ENCODE results near the gene ZNF639. TPM values are rescaled to one million over a fixed set of nuclear protein-coding genes. Genes with fewer than 3 reads are reported as not detected.

The ZNF639 gene
- total and polyA plus RNA-seq, 2 experiments from 2014 or later, result 33.6 to 62.8 TPM

DNA sequence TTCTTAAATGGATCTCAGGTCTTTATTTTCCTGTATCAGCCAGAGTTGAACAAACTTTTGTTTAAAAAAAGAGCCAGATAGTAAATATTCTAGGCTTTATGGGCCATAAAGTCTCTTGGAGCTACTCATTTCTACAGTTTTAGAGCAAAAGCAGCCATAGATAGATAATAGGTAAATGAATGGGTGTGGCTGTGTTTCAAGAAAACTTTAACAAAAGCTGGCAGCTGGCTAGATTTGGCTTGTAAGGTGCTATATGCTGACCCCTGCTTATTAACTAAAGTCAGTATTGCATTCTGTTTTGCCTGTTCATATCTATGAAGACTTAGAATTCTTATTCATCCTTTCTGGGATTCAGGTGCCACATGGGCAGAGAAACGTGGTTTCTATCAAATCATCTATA lies 53.6 kb downstream of the ZNF639 start:
- Mint-ChIP-seq H3K27ac (no peak overlapping the region), H3K27me3 (ENCODE audit: insufficient read depth, low read depth, poor library complexity) (peaks cover 2% of the 10 kb centered on the region), H3K4me3 (no peak overlapping the region), H3K36me3 (ENCODE audit: low read depth) (peaks cover 19% of the 10 kb centered on the region; the same call in 2 of the 3 replicates), H3K4me1 (no peaks in the 10 kb centered on the region), H3K9me3 (no peaks in the 10 kb centered on the region)
- Histone ChIP-seq H3K36me3 (ENCODE audit: insufficient read depth) (peaks cover 12% of the 10 kb centered on the region; the same call in 1 of the 2 replicates), H3K9me2 (ENCODE audit: insufficient read depth) (no peaks in the 10 kb centered on the region), H3K27me3 (ENCODE audit: insufficient read depth) (no peaks in the 10 kb centered on the region), H3K27ac (ENCODE audit: low read depth) (no peak overlapping the region), H3K4me1 (ENCODE audit: insufficient read depth) (no peaks in the 10 kb centered on the region), H3K4me2 (no peak overlapping the region), H3K4me3 (no peak overlapping the region), H3F3A (replicated peaks; ENCODE audit: low read depth) (no peaks in the 10 kb centered on the region), H3K79me2 (replicated peaks; ENCODE audit: insufficient read depth) (no peaks in the 10 kb centered on the region), H2AFZ (no peak overlapping the region), H4K20me1 (replicated peaks; ENCODE audit: insufficient read depth) (no peaks in the 10 kb centered on the region)
- DNase-seq (ENCODE audit: low spot score) (no peak), ATAC-seq (no peak)
- TF ChIP-seq EZH2 (IDR thresholded peaks at IDR 0.05; ENCODE audit: low read depth, unreplicated experiment) (no peak), ZNF331 (CRISPR knock-in tag; IDR thresholded peaks at IDR 0.05; ENCODE audit: low read depth) (no peak), NANOG (IDR thresholded peaks at IDR 0.05; ENCODE audit: borderline replicate concordance) (no peak), ZNF114 (CRISPR knock-in tag; IDR thresholded peaks at IDR 0.05) (no peak), POLR2AphosphoS5 (IDR thresholded peaks at IDR 0.05; ENCODE audit: low read depth) (no peak), EZH2phosphoT487 (IDR thresholded peaks at IDR 0.05; ENCODE audit: unreplicated experiment) (no peak), STAT1 (IDR thresholded peaks at IDR 0.05; ENCODE audit: unreplicated experiment) (no peak), JUNB (IDR thresholded peaks at IDR 0.05; ENCODE audit: unreplicated experiment) (no peak), REST (IDR thresholded peaks at IDR 0.05; ENCODE audit: unreplicated experiment) (no peak), CREB1 (CRISPR knock-in tag; IDR thresholded peaks at IDR 0.05; ENCODE audit: low read depth) (no peak)
- TF ChIP-seq, protein P1, sequence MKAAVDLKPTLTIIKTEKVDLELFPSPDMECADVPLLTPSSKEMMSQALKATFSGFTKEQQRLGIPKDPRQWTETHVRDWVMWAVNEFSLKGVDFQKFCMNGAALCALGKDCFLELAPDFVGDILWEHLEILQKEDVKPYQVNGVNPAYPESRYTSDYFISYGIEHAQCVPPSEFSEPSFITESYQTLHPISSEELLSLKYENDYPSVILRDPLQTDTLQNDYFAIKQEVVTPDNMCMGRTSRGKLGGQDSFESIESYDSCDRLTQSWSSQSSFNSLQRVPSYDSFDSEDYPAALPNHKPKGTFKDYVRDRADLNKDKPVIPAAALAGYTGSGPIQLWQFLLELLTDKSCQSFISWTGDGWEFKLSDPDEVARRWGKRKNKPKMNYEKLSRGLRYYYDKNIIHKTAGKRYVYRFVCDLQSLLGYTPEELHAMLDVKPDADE (IDR thresholded peaks at IDR 0.05), result no peak
- TF ChIP-seq, protein P2, sequence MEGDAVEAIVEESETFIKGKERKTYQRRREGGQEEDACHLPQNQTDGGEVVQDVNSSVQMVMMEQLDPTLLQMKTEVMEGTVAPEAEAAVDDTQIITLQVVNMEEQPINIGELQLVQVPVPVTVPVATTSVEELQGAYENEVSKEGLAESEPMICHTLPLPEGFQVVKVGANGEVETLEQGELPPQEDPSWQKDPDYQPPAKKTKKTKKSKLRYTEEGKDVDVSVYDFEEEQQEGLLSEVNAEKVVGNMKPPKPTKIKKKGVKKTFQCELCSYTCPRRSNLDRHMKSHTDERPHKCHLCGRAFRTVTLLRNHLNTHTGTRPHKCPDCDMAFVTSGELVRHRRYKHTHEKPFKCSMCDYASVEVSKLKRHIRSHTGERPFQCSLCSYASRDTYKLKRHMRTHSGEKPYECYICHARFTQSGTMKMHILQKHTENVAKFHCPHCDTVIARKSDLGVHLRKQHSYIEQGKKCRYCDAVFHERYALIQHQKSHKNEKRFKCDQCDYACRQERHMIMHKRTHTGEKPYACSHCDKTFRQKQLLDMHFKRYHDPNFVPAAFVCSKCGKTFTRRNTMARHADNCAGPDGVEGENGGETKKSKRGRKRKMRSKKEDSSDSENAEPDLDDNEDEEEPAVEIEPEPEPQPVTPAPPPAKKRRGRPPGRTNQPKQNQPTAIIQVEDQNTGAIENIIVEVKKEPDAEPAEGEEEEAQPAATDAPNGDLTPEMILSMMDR (conservative IDR thresholded peaks at IDR 0.05; ENCODE audit: low read depth in 2 of 2), result no peak

Other genes starting within 250 kb of the ZNF639 start
- 12.3 and 13.4 TPM in 2 replicates for gene PIK3CA, start 174.7 kb upstream of the ZNF639 start, total RNA-seq (2014; rRNA removed; shearing (Covaris generic))
- gene PIK3CA, start 174.7 kb upstream of the ZNF639 start, polyA plus RNA-seq (2016; fragmentation: Nextera tagmentation; extraction: Ambion mirVana), result 5.0 and 5.1 TPM in 2 replicates
- 0.58 and 1.3 TPM in 2 replicates for gene KCNMB3, start 71.9 kb upstream of the ZNF639 start, total RNA-seq (2014; rRNA removed; shearing (Covaris generic))
- 3.3 and 3.8 TPM in 2 replicates for gene KCNMB3, start 71.9 kb upstream of the ZNF639 start, polyA plus RNA-seq (2016; fragmentation: Nextera tagmentation; extraction: Ambion mirVana)
- gene MFN1, start 24.7 kb downstream of the ZNF639 start, total RNA-seq (2014; rRNA removed; shearing (Covaris generic)), result 31.4 and 36.2 TPM in 2 replicates
- 12.6 and 16.1 TPM in 2 replicates for gene MFN1, start 24.7 kb downstream of the ZNF639 start, polyA plus RNA-seq (2016; fragmentation: Nextera tagmentation; extraction: Ambion mirVana)
- 28.4 and 29.6 TPM in 2 replicates for gene GNB4, start 128.4 kb downstream of the ZNF639 start, total RNA-seq (2014; rRNA removed; shearing (Covaris generic))
- gene GNB4, start 128.4 kb downstream of the ZNF639 start, polyA plus RNA-seq (2016; fragmentation: Nextera tagmentation; extraction: Ambion mirVana), result 8.5 and 11.3 TPM in 2 replicates
- 117 and 205 TPM in 2 replicates for gene ACTL6A, start 239.9 kb downstream of the ZNF639 start, total RNA-seq (2014; rRNA removed; shearing (Covaris generic))
- gene ACTL6A, start 239.9 kb downstream of the ZNF639 start, polyA plus RNA-seq (2016; fragmentation: Nextera tagmentation; extraction: Ambion mirVana), result 125 and 152 TPM in 2 replicates

Measured in GM23338 (cell line).